Activated CD8-positive, alpha-beta memory T cell treated with anti-CD3 and anti-CD28 coated beads, Interleukin-2, amount 50 U/mL, for 1 hour (primary cell): ENCODE results near the gene PARD3B.

Source experiments
- DNase-seq: peaks from one replicate; pipeline ENCODE4 v3.0.0-alpha.2; 2020; ENCODE audit errors: extremely low read depth

PARD3B gene

GRCh38 chr2:204544961-204545860, at the start of gene PARD3B:
Gene PARD3B (plus strand): TSS chr2:204545475. CDS start chr2:204546000, 525 bp downstream.
- no peak for DNase-seq

GRCh38 chr2:204496779-204497178, 48.5 kb upstream of the PARD3B start:
- DNase-seq: no peak

GRCh38 chr2:204497855-204498254, 47.4 kb upstream of the PARD3B start:
- no peak for DNase-seq

- no peak for DNase-seq
These were observed 47.0 kb upstream of the PARD3B start for GRCh38 chr2:204498291-204498690.

- no peak for DNase-seq
These were observed 41.4 kb upstream of the PARD3B start for GRCh38 chr2:204503869-204504268.

GRCh38 chr2:204504594-204504993, 40.7 kb upstream of the PARD3B start:
- DNase-seq: no peak

- no peak for DNase-seq
These were observed 39.8 kb upstream of the PARD3B start for GRCh38 chr2:204505488-204505887.

GRCh38 chr2:204505946-204506345, 39.3 kb upstream of the PARD3B start:
- no peak for DNase-seq

GRCh38 chr2:204507636-204508035, 37.6 kb upstream of the PARD3B start:
- DNase-seq: no peak

- DNase-seq: no peak
These were observed 34.4 kb upstream of the PARD3B start for GRCh38 chr2:204510709-204511420.

GRCh38 chr2:204514439-204514838, 30.8 kb upstream of the PARD3B start:
- no peak for DNase-seq

GRCh38 chr2:204515416-204515815, 29.9 kb upstream of the PARD3B start:
- no peak for DNase-seq

- no peak for DNase-seq
These were observed 28.1 kb upstream of the PARD3B start for GRCh38 chr2:204517154-204517553.

- no peak for DNase-seq
These were observed 15.3 kb upstream of the PARD3B start for GRCh38 chr2:204529795-204530463.

GRCh38 chr2:204530464-204530805, 14.8 kb upstream of the PARD3B start:
- no peak for DNase-seq

- DNase-seq: no peak
These were observed 11.5 kb upstream of the PARD3B start for GRCh38 chr2:204533629-204534370.

- DNase-seq: no peak
These were observed 9.9 kb upstream of the PARD3B start for GRCh38 chr2:204535356-204535755.

GRCh38 chr2:204535764-204536163, 9.5 kb upstream of the PARD3B start:
- no peak for DNase-seq

GRCh38 chr2:204538182-204539018, 6.9 kb upstream of the PARD3B start:
- DNase-seq: no peak

GRCh38 chr2:204539019-204539385, 6.3 kb upstream of the PARD3B start:
- no peak for DNase-seq

GRCh38 chr2:204541637-204542036, 3.6 kb upstream of the PARD3B start:
- DNase-seq: no peak
